Measurements from ENCODE around the gene AUH.

AUH gene

GRCh38 chr9:91195372-91196012 lies 166.2 kb downstream of the AUH start:
- DNase-seq (ENCODE audit: extremely low spot score, insufficient read length, low read depth) (no peak), FAIRE-seq (no peak)

- peak; percentile 47 for DNase-seq (ENCODE audit: extremely low spot score, insufficient read length, low read depth)
- peak; percentile 73 for FAIRE-seq
These were observed 167.9 kb downstream of the AUH start for GRCh38 chr9:91193658-91194391.

GRCh38 chr9:91193087-91193657 lies 168.5 kb downstream of the AUH start:
- DNase-seq (ENCODE audit: extremely low spot score, insufficient read length, low read depth) (no peak), FAIRE-seq (no peak)

- DNase-seq (ENCODE audit: extremely low spot score, insufficient read length, low read depth) (no peak), FAIRE-seq (no peak)
These were observed 169.2 kb downstream of the AUH start for GRCh38 chr9:91192381-91193086.

- no peak for DNase-seq (ENCODE audit: extremely low spot score, insufficient read length, low read depth)
- no peak for FAIRE-seq
These were observed 170.0 kb downstream of the AUH start for GRCh38 chr9:91191411-91192380.

GRCh38 chr9:91190062-91190461 lies 171.7 kb downstream of the AUH start:
- DNase-seq (ENCODE audit: extremely low spot score, insufficient read length, low read depth) (no peak), FAIRE-seq (no peak)

GRCh38 chr9:91188719-91189590 lies 172.8 kb downstream of the AUH start:
- no peak for FAIRE-seq
- no peak for DNase-seq (ENCODE audit: extremely low spot score, insufficient read length, low read depth)

GRCh38 chr9:91187965-91188344 lies 173.8 kb downstream of the AUH start:
- FAIRE-seq = no peak
- no peak for DNase-seq (ENCODE audit: extremely low spot score, insufficient read length, low read depth)

- no peak for FAIRE-seq
- no peak for DNase-seq (ENCODE audit: extremely low spot score, insufficient read length, low read depth)
These were observed 174.3 kb downstream of the AUH start for GRCh38 chr9:91187311-91187964.

GRCh38 chr9:91186632-91187108 lies 175.0 kb downstream of the AUH start:
- no peak for FAIRE-seq

GRCh38 chr9:91185193-91185886 lies 176.4 kb downstream of the AUH start:
- FAIRE-seq = no peak
- no peak for DNase-seq (ENCODE audit: extremely low spot score, insufficient read length, low read depth)

More at GRCh38 chr9:91186632-91187108, 175.0 kb downstream of the AUH start:
- no peak for DNase-seq (ENCODE audit: extremely low spot score, insufficient read length, low read depth)

- FAIRE-seq (no peak), DNase-seq (ENCODE audit: extremely low spot score, insufficient read length, low read depth) (no peak)
These were observed 179.1 kb downstream of the AUH start for GRCh38 chr9:91182429-91183225.

- FAIRE-seq (no peak), DNase-seq (ENCODE audit: extremely low spot score, insufficient read length, low read depth) (no peak)
These were observed 180.2 kb downstream of the AUH start for GRCh38 chr9:91181541-91181940.

GRCh38 chr9:91180930-91181268 lies 180.8 kb downstream of the AUH start:
- DNase-seq (ENCODE audit: extremely low spot score, insufficient read length, low read depth) (no peak), FAIRE-seq (no peak)

- DNase-seq (ENCODE audit: extremely low spot score, insufficient read length, low read depth) (no peak), FAIRE-seq (no peak)
These were observed 181.3 kb downstream of the AUH start for GRCh38 chr9:91180240-91180929.

All from GM18507 (cell line).